Activated CD8-positive, alpha-beta memory T cell treated with anti-CD3 and anti-CD28 coated beads, Interleukin-2, amount 10 ng/mL, durations not matched to agents 7 days and 5 days (primary cell): ENCODE data around the gene ACSL4. TPM values are rescaled to one million over a fixed set of nuclear protein-coding genes. Genes with fewer than 3 reads are reported as not detected.

Experiments
- ATAC-seq: fragments of 150-1000 bp; cut with Tn5 transposase; one replicate; pipeline ENCODE4 v1.10.0; 2021; ENCODE audit warnings: moderate library complexity
- CTCF ChIA-PET: fragments of 350-600 bp; sonication (Branson Sonifier 250); formaldehyde crosslinking; loops from one replicate; lab custom pipeline; 2021; ENCODE audit warnings: antibody characterized with exemption; lab: Charles Lee
- DNase-seq: peaks from one replicate; pipeline ENCODE4 v3.0.0-alpha.2; 2020
- H3K27ac Mint-ChIP-seq: one replicate; pipeline ENCODE4 v1.8.0; 2021; ENCODE audit warnings: mild to moderate bottlenecking, mixed read lengths
- H3K27me3 Mint-ChIP-seq: one replicate; pipeline ENCODE4 v1.8.0; 2021; ENCODE audit warnings: mixed read lengths
- H3K36me3 Mint-ChIP-seq: one replicate; pipeline ENCODE4 v1.8.0; 2021; ENCODE audit warnings: mild to moderate bottlenecking, mixed read lengths
- H3K4me1 Mint-ChIP-seq: one replicate; pipeline ENCODE4 v1.8.0; 2021; ENCODE audit warnings: mixed read lengths
- H3K4me3 Mint-ChIP-seq: one replicate; pipeline ENCODE4 v1.8.0; 2021; ENCODE audit warnings: mild to moderate bottlenecking, moderate library complexity, mixed read lengths
- H3K9me3 Mint-ChIP-seq: one replicate; pipeline ENCODE4 v1.8.0; 2022; ENCODE audit warnings: low read depth, mixed read lengths
- total RNA-seq, 2 experiments: library from RNA; stranded (reverse); gene quantifications; one replicate each; pipeline ENCODE4 v1.2.3, GENCODE V29; 2021

Gene ACSL4
- total RNA-seq, 2 experiments from 2014 or later, result 68.3 to 95.1 TPM

GRCh38 chrX:109596015-109596414, 137.0 kb downstream of the ACSL4 start:
- Mint-ChIP-seq H3K36me3 (no peaks in the 10 kb centered on the region), H3K27me3 (peaks cover 16% of the 10 kb centered on the region)
- CTCF ChIA-PET, result no interaction called here

More at GRCh38 chrX:109596015-109596414, 137.0 kb downstream of the ACSL4 start:
- Mint-ChIP-seq H3K27ac (no peak overlapping the region), H3K9me3 (no peaks in the 10 kb centered on the region), H3K4me1 (no peaks in the 10 kb centered on the region), H3K4me3 (no peak overlapping the region)
- DNase-seq (no peak), ATAC-seq (no peak)

Other genes with a start within 250 kb of the ACSL4 start
- 10 to 100 TPM; 10.0 to 12.6 TPM for gene NXT2, start 196.4 kb downstream of the ACSL4 start, total RNA-seq
- under 1 TPM; 0.30 to 0.47 TPM for gene KCNE5, start 108.1 kb downstream of the ACSL4 start, total RNA-seq